GM18505 (cell line): Measurements from ENCODE around the gene DSG3.
"Not testable (repeated sequence)": the region's sequence is repeated elsewhere in the genome, so short reads cannot be mapped to it uniquely, and the experiment has no call there.

Experiments used
- ATAC-seq: cut with Tn5 transposase; IDR thresholded peaks from one replicate; pipeline ENCODE4 v1.9.1; 2021; ENCODE audit not compliant: unreplicated experiment
- POLR2A ChIP-seq: IDR thresholded peaks from 4 replicates; pipeline ENCODE4 v1.6.1; 2011; ENCODE audit warnings: borderline replicate concordance; ENCODE audit not compliant: insufficient read depth, insufficient read length; ENCODE audit errors: extremely low read depth

Gene DSG3

GRCh38 chr18:31504455-31505147, 57.1 kb downstream of the DSG3 start:
- ATAC-seq: no peak
- no peak for TF ChIP-seq POLR2A

DNA sequence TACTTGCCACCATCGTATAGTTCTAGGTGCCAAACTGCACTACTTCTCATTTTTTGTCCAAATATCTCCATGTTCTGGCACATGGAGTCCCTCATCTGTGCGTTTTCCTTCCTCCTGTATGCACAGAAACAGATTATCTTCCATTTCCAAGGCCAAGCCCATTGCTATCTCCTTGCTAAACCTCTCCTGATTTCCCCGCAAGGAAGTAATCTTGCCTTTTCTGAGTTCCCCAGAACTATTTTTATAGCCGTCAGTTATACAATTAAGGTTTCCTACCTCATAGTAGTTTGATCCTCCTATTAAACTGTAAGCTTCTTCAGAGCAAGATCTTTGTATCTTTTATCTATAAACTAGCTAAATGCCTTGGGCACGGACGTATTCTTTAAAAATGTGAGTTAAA, 57.6 kb downstream of the DSG3 start:
- no peak for TF ChIP-seq POLR2A

DNA sequence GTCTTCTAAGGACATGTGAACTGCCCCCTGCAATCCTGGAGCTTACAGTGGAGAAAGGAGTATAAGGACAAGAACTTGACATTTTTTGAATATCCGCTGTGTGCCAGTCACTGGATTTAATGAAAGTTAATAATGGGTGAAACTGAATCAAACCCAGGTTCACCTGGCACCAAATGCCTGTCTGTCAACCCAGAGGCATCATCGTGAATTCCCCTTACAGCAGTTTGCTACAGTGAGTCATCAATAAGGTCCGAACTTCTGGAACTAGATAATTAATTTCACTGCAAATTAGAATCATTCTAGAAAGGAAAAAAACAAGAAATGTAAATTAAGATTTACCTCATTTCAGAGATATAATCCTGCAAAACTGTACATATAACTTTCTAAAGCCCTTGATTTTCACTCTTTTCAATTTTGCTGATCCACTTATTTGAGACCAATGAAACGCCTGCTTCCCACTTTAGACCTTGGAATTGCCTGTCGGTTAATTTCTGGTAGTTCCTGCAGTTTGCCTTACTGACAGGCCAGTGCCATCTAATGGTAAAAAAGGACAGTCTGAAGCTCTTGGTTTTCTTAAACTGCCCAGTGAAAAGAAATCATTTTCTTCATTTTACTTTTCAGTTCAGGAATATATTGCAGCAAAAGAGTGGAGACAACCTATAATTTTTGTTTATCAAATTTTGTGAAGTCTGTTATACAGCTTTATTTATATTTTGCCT, 58.6 kb downstream of the DSG3 start:
- no peak for ATAC-seq
- no peak for TF ChIP-seq POLR2A

More for the DNA sequence above, 57.6 kb downstream of the DSG3 start:
- ATAC-seq: no peak

- ATAC-seq: not testable (repeated sequence)
Measured at GRCh38 chr18:31507124-31507523, 59.6 kb downstream of the DSG3 start.

DNA sequence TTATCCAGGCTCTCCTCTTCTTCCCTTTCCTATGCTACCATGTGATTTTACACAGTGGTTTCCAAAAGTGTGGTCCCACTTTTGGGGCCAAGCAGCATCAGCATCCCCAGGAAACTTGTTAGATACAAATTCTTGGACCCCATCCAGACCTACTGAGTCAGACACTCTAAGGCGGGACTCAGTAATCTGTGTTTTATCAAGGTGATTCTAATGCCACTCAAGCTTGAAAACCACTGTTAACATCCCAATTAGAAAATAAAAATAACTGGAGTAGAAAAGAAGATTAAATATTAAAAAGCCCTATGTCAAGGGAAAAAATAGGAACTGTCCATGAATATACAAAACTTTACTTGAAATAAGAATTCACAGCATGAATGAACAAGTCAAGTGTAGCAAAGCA, 61.2 kb downstream of the DSG3 start:
- TF ChIP-seq POLR2A: no peak
- ATAC-seq: no peak

DNA sequence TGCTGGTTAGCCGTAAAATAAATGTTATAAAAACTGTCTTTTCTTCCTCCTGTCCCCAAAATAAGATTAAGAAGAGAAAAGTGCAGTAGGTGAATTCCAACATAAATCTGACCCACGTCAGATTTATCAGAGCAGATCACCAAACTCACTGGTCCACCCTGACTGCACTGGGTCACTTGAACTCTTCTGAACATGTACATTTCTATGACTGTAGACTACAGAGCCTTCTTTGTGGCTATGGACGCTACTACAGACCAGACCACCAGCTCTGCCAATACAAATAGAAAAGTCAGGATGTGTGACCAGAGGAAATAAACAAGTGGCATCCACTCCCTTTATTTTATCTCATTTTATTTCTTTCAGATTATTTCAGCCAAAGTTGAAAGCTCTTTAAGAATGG, 62.0 kb downstream of the DSG3 start:
- TF ChIP-seq POLR2A: no peak
- no peak for ATAC-seq

DNA sequence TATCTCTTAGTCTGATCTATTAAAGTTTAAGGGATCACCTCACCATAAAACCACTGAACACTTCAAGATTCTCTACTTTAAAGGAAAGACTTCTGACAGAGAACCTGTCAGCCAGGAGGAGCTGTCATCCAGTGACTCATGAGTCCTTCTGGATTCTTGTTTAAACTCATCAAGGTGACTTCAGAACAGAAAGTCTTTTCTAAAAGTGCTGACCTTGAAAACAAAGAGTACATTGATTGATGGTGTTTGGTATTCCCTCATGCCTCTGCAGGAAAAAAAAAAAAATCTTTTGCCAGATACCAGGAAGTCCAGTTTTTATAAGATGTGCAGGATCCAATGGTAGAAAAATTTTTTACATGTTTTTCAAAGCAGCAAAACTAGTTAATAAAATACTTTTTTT, 62.8 kb downstream of the DSG3 start:
- no peak for TF ChIP-seq POLR2A
- ATAC-seq: no peak

GRCh38 chr18:31511098-31511497, 63.6 kb downstream of the DSG3 start:
- no peak for ATAC-seq
- no peak for TF ChIP-seq POLR2A

GRCh38 chr18:31512203-31512764, 64.7 kb downstream of the DSG3 start:
- no peak for TF ChIP-seq POLR2A
- no peak for ATAC-seq

GRCh38 chr18:31513189-31513935, 65.8 kb downstream of the DSG3 start:
- ATAC-seq: no peak

DNA sequence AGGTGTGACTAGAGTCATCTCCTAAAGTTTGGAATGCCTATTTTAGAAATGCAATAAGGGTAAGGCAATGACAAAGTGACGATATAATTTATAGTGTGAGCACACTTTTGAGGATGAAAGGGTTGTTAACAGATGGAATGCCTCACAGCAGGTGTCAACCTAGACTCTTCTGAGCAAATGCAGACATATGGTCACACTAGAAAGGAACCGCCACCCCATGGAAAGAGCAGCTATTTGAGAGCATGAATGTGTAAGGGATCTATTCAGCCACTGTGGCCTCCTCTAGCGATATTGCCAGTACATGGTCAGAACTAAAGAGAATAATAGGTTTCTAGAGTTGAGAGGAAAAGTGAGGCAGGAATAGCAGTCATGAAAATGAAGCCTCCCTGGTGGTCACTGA, 68.9 kb downstream of the DSG3 start:
- ATAC-seq: no peak
- no peak for TF ChIP-seq POLR2A

More at GRCh38 chr18:31513189-31513935, 65.8 kb downstream of the DSG3 start:
- TF ChIP-seq POLR2A: no peak

- no peak for TF ChIP-seq POLR2A
- no peak for ATAC-seq
Measured at GRCh38 chr18:31526374-31526773, 78.8 kb downstream of the DSG3 start.
